Esophagus squamous epithelium (tissue), 5 donors: Measurements from ENCODE around the gene DET1. TPM values are rescaled to one million over a fixed set of nuclear protein-coding genes. Genes with fewer than 3 reads are reported as not detected.
A peak's percentile ranks its signal among the peaks of the same experiment; 100 is the strongest.

ENCODE experiments used
- DNase-seq: peaks from one replicate; lab custom pipeline; 2025; lab: John Stamatoyannopoulos, UW
- H3K27ac ChIP-seq, 4 donors: fragments of 200-600 bp; sonication (generic); one replicate each; pipeline ENCODE4 v1.5.1; 2016 to 2019; ENCODE audit warnings: mild to moderate bottlenecking in 1 of 4
- H3K27me3 ChIP-seq, 4 donors: fragments of 200-600 bp; sonication (generic); 1 replicate in 3 of 4; 2 replicates in 1 of 4; pipeline versions ENCODE4 v1.5.1 to v1.6.0; 2017 to 2021; ENCODE audit warnings: antibody characterized with exemption in 1 of 4
- H3K36me3 ChIP-seq, 3 donors: fragments of 200-600 bp; sonication (generic); one replicate each; pipeline ENCODE4 v1.5.1; 2016 to 2019
- H3K4me1 ChIP-seq, 3 donors: fragments of 200-600 bp; sonication (generic); one replicate each; pipeline ENCODE4 v1.5.1; 2017 to 2019
- H3K4me3 ChIP-seq, 4 donors: fragments of 200-600 bp; sonication (generic); 1 replicate in 3 of 4; 2 replicates in 1 of 4; pipeline ENCODE4 v1.5.1; 2016 to 2019; ENCODE audit warnings: mild to moderate bottlenecking in 2 of 4, moderate library complexity in 1 of 4
- H3K9me3 ChIP-seq, 3 donors: fragments of 200-600 bp; sonication (generic); one replicate each; pipeline ENCODE4 v1.5.1; 2016 to 2019
- POLR2A ChIP-seq, 4 donors: fragments of 450-650 bp; IDR thresholded peaks; one replicate each; pipeline ENCODE4 v1.6.1; 2017; ENCODE audit warnings: antibody characterized with exemption in 4 of 4, mild to moderate bottlenecking in 4 of 4, moderate library complexity in 3 of 4
- WGBS, 2 donors: methylation state at CpG; one replicate each; pipeline ENCODE4 v1.1.5; 2018; 5-methylcytosine and 5-hydroxymethylcytosine counted together
- intact Hi-C: fragments of 100-400 bp; cut with DNase I; formaldehyde crosslinking; loops from one replicate; pipeline ENCODE4 v1.15.0; 2022
- small RNA-seq, 4 donors: library from RNA; depleted of rRNA; stranded (forward); fragments of <200 nt; gene quantifications; one replicate each; pipeline ENCODE3, GENCODE V24; 2016
- total RNA-seq, 4 donors: library from RNA; depleted of rRNA; stranded (reverse); fragments of >200 nt; gene quantifications; one replicate each; pipeline ENCODE4 v1.1.0, GENCODE V29; 2016
- TF ChIP-seq, protein P1 (sequence below), 6 experiments: fragments of 450-650 bp in 4 of 6; fragments of 200-600 bp in 2 of 6; sonication (generic) in 2 of 6; IDR thresholded peaks; one replicate each; pipeline ENCODE4 v1.5.1; 2016 to 2019; ENCODE audit warnings: antibody characterized with exemption in 6 of 6, mild to moderate bottlenecking in 4 of 6, moderate library complexity in 4 of 6
- donor health status: DM: yes; HTN: yes; CAD: no.

The DET1 gene
- total RNA-seq, 4 donors from 2014 or later, result 1.8 to 4.2 (median 2.3) TPM

DNA sequence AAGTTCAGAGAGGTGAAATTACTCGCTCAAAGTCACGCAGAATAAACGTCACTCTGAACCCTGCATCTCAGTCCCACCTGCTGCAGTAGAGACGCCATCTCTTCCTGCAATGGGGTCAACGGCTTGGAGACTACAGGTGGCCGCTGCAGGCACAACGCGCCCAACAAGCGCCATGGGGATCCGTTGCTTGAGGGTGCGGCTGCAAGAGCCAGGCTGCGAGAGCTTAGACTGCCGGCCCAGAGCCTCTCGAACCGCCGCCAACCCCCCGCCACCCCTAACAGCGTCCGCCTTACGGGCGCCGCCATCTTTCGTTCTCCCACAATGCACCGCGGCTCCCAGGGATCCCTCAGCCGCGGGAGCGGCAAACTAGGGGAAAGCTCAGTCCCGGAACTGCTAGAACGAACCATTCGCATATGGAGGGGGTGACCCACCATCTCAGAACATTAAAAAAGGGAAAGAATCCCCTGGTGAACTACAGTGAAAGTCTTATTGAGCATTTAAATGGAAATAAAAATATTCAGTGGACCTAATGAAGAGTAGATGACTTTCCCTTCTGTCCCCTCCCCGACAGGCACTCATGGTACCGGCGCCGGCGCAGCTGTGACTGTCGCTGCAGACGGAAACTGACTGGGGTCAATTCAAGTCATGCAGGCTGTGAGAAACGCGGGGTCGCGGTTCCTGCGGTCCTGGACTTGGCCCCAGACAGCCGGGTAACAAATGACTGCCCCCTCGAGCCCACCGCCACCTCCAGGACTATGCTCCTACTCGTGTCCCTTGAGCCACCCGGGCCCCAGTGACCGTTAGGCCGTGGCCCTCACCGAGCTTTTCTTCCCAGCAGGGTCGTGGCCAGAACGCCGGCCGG is 79.2 kb downstream of the DET1 start, which contains the start of the genes MRPL46 and MRPS11:
Gene MRPL46 (minus strand): TSS at position 316 of the 862 bp plus-strand sequence. CDS start 11 bp downstream, at position 305.
Gene MRPS11 (plus strand): TSS at position 636 of the 862 bp plus-strand sequence. CDS start 10 bp downstream, at position 646.
- H3K36me3 ChIP-seq, result peaks cover 6 to 59% (median 9%) of the 10 kb centered on the region in 3 donors
- no peak for TF ChIP-seq POLR2A (IDR thresholded peaks at IDR 0.05)
- TF ChIP-seq, protein P1, sequence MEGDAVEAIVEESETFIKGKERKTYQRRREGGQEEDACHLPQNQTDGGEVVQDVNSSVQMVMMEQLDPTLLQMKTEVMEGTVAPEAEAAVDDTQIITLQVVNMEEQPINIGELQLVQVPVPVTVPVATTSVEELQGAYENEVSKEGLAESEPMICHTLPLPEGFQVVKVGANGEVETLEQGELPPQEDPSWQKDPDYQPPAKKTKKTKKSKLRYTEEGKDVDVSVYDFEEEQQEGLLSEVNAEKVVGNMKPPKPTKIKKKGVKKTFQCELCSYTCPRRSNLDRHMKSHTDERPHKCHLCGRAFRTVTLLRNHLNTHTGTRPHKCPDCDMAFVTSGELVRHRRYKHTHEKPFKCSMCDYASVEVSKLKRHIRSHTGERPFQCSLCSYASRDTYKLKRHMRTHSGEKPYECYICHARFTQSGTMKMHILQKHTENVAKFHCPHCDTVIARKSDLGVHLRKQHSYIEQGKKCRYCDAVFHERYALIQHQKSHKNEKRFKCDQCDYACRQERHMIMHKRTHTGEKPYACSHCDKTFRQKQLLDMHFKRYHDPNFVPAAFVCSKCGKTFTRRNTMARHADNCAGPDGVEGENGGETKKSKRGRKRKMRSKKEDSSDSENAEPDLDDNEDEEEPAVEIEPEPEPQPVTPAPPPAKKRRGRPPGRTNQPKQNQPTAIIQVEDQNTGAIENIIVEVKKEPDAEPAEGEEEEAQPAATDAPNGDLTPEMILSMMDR (IDR thresholded peaks at IDR 0.05), result peak in 1 of 6 experiments; percentile 23
- H3K9me3 ChIP-seq, result no peaks in the 10 kb centered on the region
- peak within 1 kb of the TSS; percentile 83 to 90 (median 89) for H3K4me3 ChIP-seq
- DNase-seq, result peak; percentile 32
- 0% methylated on average over 15 to 33 of the region's 55 CpGs for WGBS, 2 donors
- H3K27me3 ChIP-seq, result no peaks in the 10 kb centered on the region
- intact Hi-C loops, result no loop called here
- H3K4me1 ChIP-seq, result peaks cover 15 to 35% (median 21%) of the 10 kb centered on the region in 3 donors
- H3K27ac ChIP-seq, result peak within 1 kb of the TSS; percentile 84 to 94 (median 91)

DNA sequence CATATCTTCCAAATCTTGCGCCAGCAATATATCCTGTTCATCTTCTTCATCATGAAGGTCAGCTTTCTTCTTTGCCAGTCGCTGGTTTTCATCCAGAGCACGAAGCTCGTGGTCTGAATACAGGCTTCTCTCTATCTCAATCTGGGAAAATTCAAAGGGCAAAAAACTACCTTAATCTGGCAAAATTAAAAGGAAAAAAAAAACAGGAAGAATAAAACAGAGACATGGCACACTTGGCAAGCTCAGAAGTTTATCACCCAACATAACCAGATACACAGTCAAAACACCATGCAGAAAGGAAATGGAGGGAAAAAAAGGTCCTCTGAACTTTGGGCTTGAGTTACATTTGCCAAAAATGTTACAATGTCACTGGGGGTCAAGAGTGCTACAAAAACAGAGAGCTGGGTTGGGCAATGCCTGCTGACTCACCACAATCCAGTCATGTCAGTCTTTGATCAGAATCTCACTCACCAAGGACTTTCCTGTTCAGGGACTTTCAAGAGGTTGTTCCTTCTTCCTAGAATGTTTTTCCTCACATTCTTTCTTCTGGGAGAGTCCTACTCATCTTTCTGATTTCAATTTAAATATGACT is 80.8 kb downstream of the DET1 start:
- TF ChIP-seq POLR2A (IDR thresholded peaks at IDR 0.05), result no peak
- TF ChIP-seq, protein P1 (IDR thresholded peaks at IDR 0.05), result no peak

DNA sequence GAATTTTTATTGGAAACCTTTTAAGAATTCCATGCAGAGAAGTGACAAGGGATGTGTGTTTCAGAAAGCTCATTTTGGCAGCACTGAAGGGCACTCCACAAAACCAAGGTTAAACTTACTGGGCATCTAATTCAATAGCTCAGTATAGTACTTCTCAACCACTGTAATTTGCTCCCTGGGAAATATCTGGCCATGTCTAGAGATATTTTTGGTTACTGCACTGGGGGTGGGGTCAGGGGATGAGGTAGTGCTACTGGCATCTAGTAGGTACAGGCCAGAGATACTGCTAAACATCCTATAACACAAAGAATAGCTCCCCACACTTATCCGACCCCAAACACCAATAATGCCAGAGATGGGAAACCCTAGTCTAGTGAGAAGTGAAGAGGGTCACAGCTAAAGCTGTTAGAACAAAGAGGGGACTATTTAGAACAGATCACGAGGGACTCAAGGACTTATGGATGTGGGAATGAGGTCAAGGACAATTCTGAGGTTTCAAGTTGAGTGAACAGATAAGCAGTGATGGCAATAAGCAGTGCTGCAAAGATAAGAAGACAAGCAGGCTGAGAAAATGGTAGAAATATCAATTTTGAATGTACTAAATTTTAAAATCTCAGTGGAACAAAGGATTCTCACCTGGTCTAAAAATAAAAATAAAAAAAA is 82.5 kb downstream of the DET1 start:
- peaks cover 15 to 30% (median 19%) of the 10 kb centered on the region in 3 donors for H3K4me1 ChIP-seq
- peaks cover 6 to 66% (median 22%) of the 10 kb centered on the region in 3 donors for H3K36me3 ChIP-seq
- TF ChIP-seq POLR2A (IDR thresholded peaks at IDR 0.05), result no peak
- TF ChIP-seq, protein P1 (IDR thresholded peaks at IDR 0.05), result no peak
- intact Hi-C loops, result no loop called here
- no peak overlapping the region for H3K27ac ChIP-seq
- H3K27me3 ChIP-seq, result no peaks in the 10 kb centered on the region
- 75 to 80% methylated on average over 2 of the region's 2 CpGs for WGBS, 2 donors
- H3K4me3 ChIP-seq, result no peak overlapping the region
- no peak for DNase-seq
- no peaks in the 10 kb centered on the region for H3K9me3 ChIP-seq

More for the DNA sequence above, 80.8 kb downstream of the DET1 start:
- H3K27ac ChIP-seq, result peak overlapping the region in 3 of 4 donors; percentile 6 to 94 (median 91)
- no peak for DNase-seq
- intact Hi-C loops, result no loop called here
- H3K36me3 ChIP-seq, result peaks cover 6 to 59% (median 13%) of the 10 kb centered on the region in 3 donors
- peak overlapping the region in 2 of 4 donors; percentile 89 to 90 for H3K4me3 ChIP-seq
- WGBS, 2 donors, result 78 to 88% methylated on average over 2 to 4 of the region's 4 CpGs
- no peaks in the 10 kb centered on the region for H3K27me3 ChIP-seq
- H3K4me1 ChIP-seq, result peaks cover 15 to 35% (median 21%) of the 10 kb centered on the region in 3 donors
- H3K9me3 ChIP-seq, result no peaks in the 10 kb centered on the region

Small RNA genes lying within 50 kb of the gene (small RNA-seq; reads per million reads assigned to genes)
- gene AC013489.2, result 0 reads per million in 4 donors

Other genes with a start within 250 kb of the DET1 start
- gene MRPL46, start 79.3 kb downstream of the DET1 start, total RNA-seq, result 10 to 100 TPM; 23.3 to 43.5 (median 29.4) TPM
- gene MRPS11, start 79.0 kb downstream of the DET1 start, total RNA-seq, result 10 to 100 TPM; 19.6 to 49.2 (median 28.0) TPM
- 10 to 100 TPM; 13.4 to 31.4 (median 18.1) TPM for gene AEN, start 74.7 kb upstream of the DET1 start, total RNA-seq
- 10 to 100 TPM; 14.0 to 24.1 (median 19.7) TPM for gene ISG20, start 92.3 kb upstream of the DET1 start, total RNA-seq